Stomach (tissue), 4 donors: ENCODE results near the gene NECTIN1.

Experiments used
- EP300 ChIP-seq: sonication (generic); formaldehyde crosslinking; IDR thresholded peaks from one replicate; pipeline ENCODE4 v1.6.1; 2017; ENCODE audit warnings: antibody characterized with exemption
- POLR2AphosphoS5 ChIP-seq, 3 donors: sonication (generic); formaldehyde crosslinking; IDR thresholded peaks; one replicate each; pipeline ENCODE4 v1.6.1; 2016; ENCODE audit warnings: antibody characterized with exemption in 3 of 3
- TF ChIP-seq, protein P1 (sequence below), 7 experiments: fragments of 450-650 bp in 4 of 7; fragments of 200-600 bp in 3 of 7; sonication (generic) in 3 of 7; IDR thresholded peaks; one replicate each; pipeline ENCODE4 v1.5.1; 2016 to 2019; ENCODE audit warnings: antibody characterized with exemption in 7 of 7, control low read depth in 2 of 7, mild to moderate bottlenecking in 1 of 7

DNA sequence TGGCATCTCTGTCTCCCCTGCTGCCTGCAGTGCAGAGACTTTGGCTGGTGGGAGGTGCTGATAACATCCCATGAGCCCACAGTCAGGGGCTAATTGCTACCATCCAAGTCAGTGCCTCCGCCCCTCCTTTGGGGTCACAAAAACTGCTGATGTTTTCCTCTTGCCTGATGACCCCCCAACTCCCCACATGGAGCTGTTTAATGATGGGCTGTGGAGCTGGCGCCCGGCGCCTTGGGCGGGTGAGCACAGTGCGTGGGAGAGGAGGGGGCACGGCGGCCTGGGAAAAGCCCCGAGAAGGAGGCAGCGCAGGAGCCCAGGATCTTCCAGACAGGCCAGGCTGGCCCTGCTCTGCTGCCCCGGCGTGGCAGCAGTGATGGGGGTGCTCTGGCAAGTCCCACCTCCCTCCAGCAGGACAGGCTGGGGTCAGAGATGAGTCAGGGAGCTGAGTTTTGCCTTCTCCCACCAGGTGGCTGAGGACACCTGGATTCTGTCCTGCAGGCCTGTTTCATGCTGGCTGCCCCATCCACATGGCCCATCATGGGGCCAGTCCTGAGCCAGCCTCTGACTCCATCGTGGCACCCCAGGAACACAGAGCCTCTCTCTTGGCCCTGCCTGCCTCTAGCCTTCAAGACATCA, 43.8 kb downstream of the NECTIN1 start:
- TF ChIP-seq, protein P1, sequence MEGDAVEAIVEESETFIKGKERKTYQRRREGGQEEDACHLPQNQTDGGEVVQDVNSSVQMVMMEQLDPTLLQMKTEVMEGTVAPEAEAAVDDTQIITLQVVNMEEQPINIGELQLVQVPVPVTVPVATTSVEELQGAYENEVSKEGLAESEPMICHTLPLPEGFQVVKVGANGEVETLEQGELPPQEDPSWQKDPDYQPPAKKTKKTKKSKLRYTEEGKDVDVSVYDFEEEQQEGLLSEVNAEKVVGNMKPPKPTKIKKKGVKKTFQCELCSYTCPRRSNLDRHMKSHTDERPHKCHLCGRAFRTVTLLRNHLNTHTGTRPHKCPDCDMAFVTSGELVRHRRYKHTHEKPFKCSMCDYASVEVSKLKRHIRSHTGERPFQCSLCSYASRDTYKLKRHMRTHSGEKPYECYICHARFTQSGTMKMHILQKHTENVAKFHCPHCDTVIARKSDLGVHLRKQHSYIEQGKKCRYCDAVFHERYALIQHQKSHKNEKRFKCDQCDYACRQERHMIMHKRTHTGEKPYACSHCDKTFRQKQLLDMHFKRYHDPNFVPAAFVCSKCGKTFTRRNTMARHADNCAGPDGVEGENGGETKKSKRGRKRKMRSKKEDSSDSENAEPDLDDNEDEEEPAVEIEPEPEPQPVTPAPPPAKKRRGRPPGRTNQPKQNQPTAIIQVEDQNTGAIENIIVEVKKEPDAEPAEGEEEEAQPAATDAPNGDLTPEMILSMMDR (IDR thresholded peaks at IDR 0.05), result no peak
- no peak for TF ChIP-seq EP300
- no peak for TF ChIP-seq POLR2AphosphoS5 (IDR thresholded peaks at IDR 0.05)
